GM18526 (cell line): ENCODE data around the gene SUV39H2.

Experiments
- POLR2A ChIP-seq: IDR thresholded peaks from 3 replicates; pipeline ENCODE4 v1.6.1; 2011; ENCODE audit not compliant: insufficient read length; ENCODE audit errors: extremely low read depth

SUV39H2 gene

GRCh38 chr10:14859043-14859442 is 19.6 kb upstream of the SUV39H2 start:
- no peak for TF ChIP-seq POLR2A

- TF ChIP-seq POLR2A, result no peak
These were observed 18.9 kb upstream of the SUV39H2 start for GRCh38 chr10:14859775-14860174.

GRCh38 chr10:14860791-14861190 is 17.9 kb upstream of the SUV39H2 start:
- TF ChIP-seq POLR2A, result no peak

- TF ChIP-seq POLR2A, result no peak
These were observed 5.4 kb upstream of the SUV39H2 start for GRCh38 chr10:14873090-14873760.

- TF ChIP-seq POLR2A, result no peak
These were observed 2.7 kb upstream of the SUV39H2 start for GRCh38 chr10:14875941-14876340.

GRCh38 chr10:14876764-14877163 is 1.9 kb upstream of the SUV39H2 start:
- no peak for TF ChIP-seq POLR2A

- no peak for TF ChIP-seq POLR2A
These were observed 660 bp downstream of the SUV39H2 start for GRCh38 chr10:14879124-14879927.

- no peak for TF ChIP-seq POLR2A
These were observed 1.2 kb downstream of the SUV39H2 start for GRCh38 chr10:14879928-14880193.

- no peak for TF ChIP-seq POLR2A
These were observed 1.6 kb downstream of the SUV39H2 start for GRCh38 chr10:14880229-14880628.

- no peak for TF ChIP-seq POLR2A
These were observed 5.4 kb downstream of the SUV39H2 start for GRCh38 chr10:14884082-14884481.

- TF ChIP-seq POLR2A, result no peak
These were observed 10.7 kb downstream of the SUV39H2 start for GRCh38 chr10:14889318-14889717.

GRCh38 chr10:14891151-14891550 is 12.5 kb downstream of the SUV39H2 start:
- no peak for TF ChIP-seq POLR2A

GRCh38 chr10:14904316-14904732 is 25.7 kb downstream of the SUV39H2 start:
- no peak for TF ChIP-seq POLR2A

GRCh38 chr10:14904864-14905263 is 26.2 kb downstream of the SUV39H2 start:
- no peak for TF ChIP-seq POLR2A

- no peak for TF ChIP-seq POLR2A
These were observed 27.2 kb downstream of the SUV39H2 start for GRCh38 chr10:14905890-14906289.

GRCh38 chr10:14906765-14907164 is 28.1 kb downstream of the SUV39H2 start:
- no peak for TF ChIP-seq POLR2A

GRCh38 chr10:14909101-14909500 is 30.4 kb downstream of the SUV39H2 start:
- TF ChIP-seq POLR2A, result no peak
